GM10266 (cell line): ENCODE data around the gene DDX17.

Source experiments
- DNase-seq: peaks from one replicate; pipeline ENCODE4 v3.0.0; 2012; ENCODE audit errors: extremely low spot score
- TF ChIP-seq, protein P1 (sequence below): IDR thresholded peaks from 2 replicates; pipeline ENCODE4 v1.5.1; 2012; ENCODE audit warnings: mild to moderate bottlenecking, low read depth; ENCODE audit not compliant: control insufficient read depth, insufficient read depth; ENCODE audit errors: missing control alignments

Gene DDX17

DNA sequence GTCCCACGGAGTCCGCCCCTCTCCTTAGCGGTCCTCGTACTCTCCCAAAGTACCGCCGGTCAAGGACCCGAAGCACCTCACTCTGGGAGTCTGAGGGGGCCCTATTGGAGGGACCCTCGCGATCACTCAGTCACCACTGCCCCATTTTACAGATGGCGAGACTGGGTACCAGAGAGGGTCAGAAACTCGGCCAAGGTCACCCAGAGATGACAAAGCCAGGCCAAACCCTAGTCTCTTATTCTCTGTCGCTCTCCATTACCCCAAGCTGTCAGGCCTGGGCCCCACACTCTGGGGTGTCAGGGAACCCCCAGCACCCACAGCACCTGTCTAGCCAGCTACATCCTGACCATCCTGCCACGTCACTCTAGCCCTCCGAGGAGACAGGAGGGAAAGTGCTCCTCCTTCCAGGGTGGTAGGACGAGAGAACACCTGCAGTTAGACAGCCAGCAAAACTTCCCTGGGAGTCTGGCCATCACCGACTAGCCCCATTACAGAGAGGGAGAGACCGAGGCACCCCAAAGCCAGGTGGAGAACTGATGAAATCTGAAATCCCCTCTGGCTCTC, 49.8 kb downstream of the DDX17 start:
- TF ChIP-seq, protein P1, sequence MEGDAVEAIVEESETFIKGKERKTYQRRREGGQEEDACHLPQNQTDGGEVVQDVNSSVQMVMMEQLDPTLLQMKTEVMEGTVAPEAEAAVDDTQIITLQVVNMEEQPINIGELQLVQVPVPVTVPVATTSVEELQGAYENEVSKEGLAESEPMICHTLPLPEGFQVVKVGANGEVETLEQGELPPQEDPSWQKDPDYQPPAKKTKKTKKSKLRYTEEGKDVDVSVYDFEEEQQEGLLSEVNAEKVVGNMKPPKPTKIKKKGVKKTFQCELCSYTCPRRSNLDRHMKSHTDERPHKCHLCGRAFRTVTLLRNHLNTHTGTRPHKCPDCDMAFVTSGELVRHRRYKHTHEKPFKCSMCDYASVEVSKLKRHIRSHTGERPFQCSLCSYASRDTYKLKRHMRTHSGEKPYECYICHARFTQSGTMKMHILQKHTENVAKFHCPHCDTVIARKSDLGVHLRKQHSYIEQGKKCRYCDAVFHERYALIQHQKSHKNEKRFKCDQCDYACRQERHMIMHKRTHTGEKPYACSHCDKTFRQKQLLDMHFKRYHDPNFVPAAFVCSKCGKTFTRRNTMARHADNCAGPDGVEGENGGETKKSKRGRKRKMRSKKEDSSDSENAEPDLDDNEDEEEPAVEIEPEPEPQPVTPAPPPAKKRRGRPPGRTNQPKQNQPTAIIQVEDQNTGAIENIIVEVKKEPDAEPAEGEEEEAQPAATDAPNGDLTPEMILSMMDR = no peak
- DNase-seq = no peak

DNA sequence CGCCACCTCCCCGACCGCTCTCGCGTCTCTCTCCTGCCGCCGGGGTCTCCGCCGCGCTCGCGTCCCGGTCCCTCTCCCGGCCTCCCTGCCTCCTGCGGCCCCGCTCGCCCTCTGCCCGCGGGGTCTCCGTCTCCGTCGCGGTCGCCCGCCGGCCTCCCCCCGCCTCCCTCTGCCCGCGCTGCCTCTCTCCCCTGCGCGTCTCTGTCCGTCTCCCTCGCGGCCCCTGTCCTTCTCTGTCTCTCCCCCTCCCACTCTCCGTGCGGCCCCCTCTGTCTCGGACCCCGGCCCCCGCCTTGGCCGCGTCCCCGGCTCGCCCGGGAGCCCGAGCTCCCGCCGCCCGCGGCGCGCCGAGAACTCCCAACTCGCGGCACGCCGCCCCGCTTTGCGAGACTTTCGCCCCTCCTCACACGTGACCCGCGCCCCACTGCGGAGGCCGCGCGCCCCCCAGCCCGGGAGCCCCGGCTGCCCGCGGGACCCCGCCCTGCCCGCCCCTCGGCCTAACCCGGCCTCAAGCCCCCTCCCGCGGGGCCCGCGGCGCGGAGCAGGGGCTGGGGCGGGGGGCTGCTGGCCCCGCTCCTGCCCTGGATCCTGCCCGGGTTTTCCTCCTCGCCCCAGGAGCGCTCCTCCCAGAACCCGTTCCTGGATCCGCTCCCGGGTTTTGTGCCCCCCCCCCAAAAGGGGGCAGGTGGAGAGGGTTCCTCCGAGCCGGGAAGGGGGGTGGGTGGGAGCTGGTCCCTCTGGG, 50.4 kb downstream of the DDX17 start:
- peak; percentile 70 for DNase-seq
- TF ChIP-seq, protein P1 = no peak

DNA sequence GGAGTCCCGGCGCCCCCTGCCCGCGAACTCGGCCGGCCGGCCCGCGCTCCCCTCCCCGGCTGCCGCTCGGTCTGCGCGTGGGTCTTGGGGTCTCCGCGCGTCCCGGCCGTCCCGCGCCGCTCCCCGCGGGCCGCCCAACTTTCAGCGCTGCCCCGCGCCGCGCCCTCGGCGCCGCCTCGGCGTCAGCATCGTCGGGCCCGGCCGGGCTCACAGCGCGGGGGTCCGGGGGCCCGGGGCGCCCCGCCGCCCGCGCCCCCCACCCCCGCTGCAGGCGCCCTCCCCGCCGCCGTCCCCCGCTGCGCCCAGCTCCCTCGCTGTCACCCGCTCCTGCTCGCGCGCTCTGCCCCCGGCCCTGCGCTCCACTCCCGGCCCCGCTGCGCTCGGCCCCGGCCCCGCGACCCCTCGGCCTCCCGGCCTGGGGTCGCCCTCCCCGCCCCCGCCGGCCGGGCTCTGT, 51.0 kb downstream of the DDX17 start, which contains the start of gene KCNJ4:
KCNJ4 (minus strand) TSS at position 124 of the 454 bp plus-strand sequence. CDS start 27,067 bp downstream, outside the sequence.
- DNase-seq = no peak
- TF ChIP-seq, protein P1 = no peak

DNA sequence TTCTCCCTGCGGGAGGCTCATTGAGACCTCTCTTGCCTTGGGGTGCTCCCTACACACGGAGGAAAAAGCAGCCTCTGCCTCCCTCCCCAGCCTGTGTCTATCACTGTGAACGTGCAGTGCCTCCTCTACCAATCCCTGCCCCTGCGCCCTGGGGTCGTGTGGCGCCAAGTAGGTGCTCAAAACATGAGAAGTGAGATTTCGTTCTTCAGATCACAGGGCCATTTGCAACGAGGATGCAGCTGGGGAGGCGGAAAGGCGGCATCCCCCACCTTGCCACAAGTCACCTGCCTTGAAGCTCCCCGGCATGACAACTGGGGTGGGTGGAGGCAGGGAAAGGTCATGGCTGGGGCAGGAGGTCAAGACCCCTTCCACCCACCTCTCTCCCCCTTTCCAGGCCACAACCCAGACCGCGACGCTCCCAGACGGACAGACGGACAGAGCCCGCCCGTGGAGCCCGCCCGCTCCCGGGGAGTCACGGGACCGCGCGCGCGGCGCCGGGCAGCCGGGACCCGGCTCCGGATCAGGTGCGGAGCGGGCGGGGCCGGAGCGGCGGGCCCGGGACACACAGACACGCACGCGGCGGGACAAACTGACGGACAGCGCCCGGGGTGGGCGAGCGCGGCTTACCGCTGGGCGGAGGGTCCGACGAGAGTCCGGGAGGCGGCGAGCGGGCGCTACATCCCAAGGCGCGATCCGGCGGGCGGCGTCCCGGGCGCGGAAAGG, 51.6 kb downstream of the DDX17 start:
- TF ChIP-seq, protein P1 = no peak
- peak; percentile 73 for DNase-seq

DNA sequence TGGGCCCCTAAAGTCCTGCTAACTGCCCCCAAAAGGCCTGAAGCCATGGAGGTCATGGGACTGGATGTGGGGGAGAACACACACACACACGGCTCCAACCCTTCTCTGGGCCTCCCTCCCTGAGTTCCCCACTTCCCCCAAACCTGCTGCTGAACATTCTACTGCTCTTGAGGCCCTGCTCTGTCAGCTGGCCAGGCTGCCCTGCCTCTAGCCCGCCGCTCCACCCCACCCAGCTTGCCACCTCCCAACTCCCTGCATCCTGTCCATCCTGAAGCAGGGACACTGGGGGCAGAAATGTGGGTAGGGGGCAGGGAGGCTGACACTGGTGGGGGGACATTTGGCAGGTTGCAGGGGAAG, 52.1 kb downstream of the DDX17 start:
- no peak for DNase-seq
- TF ChIP-seq, protein P1 = no peak

DNA sequence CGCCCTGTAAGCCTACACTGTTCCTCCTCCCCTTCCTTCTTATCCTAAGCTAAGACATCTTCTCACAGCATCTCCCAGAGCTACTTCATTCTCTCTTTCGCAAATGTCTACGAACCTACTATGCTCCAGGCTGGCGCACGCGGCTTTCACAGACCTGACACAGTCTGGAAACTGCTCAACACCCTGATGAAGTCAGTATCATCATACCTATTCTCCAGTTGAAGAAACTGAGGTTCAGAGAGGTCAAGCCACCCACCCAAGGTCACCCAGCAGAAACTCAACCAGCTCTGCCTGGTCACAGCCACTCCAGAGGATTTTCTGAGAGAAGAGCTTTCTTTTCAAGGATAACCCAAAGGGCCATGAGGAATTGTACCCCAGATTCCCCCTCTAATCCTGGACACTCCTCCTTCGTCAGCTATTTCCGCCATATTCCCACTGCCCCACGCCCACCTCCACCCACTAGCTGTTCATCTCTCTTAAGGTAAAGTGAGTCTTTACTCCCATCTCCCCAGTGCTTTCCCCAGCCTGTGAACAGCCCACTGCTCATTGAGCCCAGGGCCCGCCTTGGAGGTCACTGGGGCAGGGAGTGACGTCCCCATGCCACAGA, 52.9 kb downstream of the DDX17 start:
- TF ChIP-seq, protein P1 = no peak
- no peak for DNase-seq
